H9 (cell line): Measurements from ENCODE around the gene KRT86. TPM values are rescaled to one million over a fixed set of nuclear protein-coding genes. Genes with fewer than 3 reads are reported as not detected.
"Not testable (repeated sequence)": the region's sequence is repeated elsewhere in the genome, so short reads cannot be mapped to it uniquely, and the experiment has no call there.

Experiments used
- DNase-seq: peaks from one replicate; pipeline ENCODE4 v3.0.0-alpha.2; 2017
- H2AFZ ChIP-seq: one replicate; pipeline ENCODE4 v1.6.1; 2013; ENCODE audit warnings: mild to moderate bottlenecking, low read length, control low read depth, moderate library complexity
- H2AK5ac ChIP-seq: 2 replicates; pipeline ENCODE4 v1.6.1; 2013; ENCODE audit warnings: low read length, control low read depth, mixed read lengths; ENCODE audit not compliant: insufficient read length
- H2BK120ac ChIP-seq: one replicate; pipeline ENCODE4 v1.6.1; 2013; ENCODE audit warnings: low read depth, mild to moderate bottlenecking, low read length, control low read depth, inconsistent platforms; ENCODE audit not compliant: poor library complexity, severe bottlenecking
- H2BK12ac ChIP-seq: 2 replicates; pipeline ENCODE4 v1.6.1; 2013; ENCODE audit warnings: low read length, control low read depth, mixed read lengths, low read depth; ENCODE audit not compliant: insufficient read length
- H2BK15ac ChIP-seq: 2 replicates; pipeline ENCODE4 v1.6.1; 2013; ENCODE audit warnings: low read depth, low read length, control low read depth
- H2BK20ac ChIP-seq: one replicate; pipeline ENCODE4 v1.6.1; 2013; ENCODE audit warnings: low read depth, mild to moderate bottlenecking, low read length, control low read depth, inconsistent platforms; ENCODE audit not compliant: poor library complexity, severe bottlenecking
- H2BK5ac ChIP-seq: 2 replicates; pipeline ENCODE4 v1.6.1; 2013; ENCODE audit warnings: low read length, control low read depth, mixed read lengths; ENCODE audit not compliant: insufficient read length
- H3K14ac ChIP-seq: 2 replicates; pipeline ENCODE4 v1.6.1; 2013; ENCODE audit warnings: low read length, control low read depth; ENCODE audit not compliant: insufficient read depth
- H3K18ac ChIP-seq: 2 replicates; pipeline ENCODE4 v1.6.1; 2013; ENCODE audit warnings: low read depth, mild to moderate bottlenecking, mixed read lengths, low read length, control low read depth; ENCODE audit not compliant: insufficient read length
- H3K23ac ChIP-seq: 2 replicates; pipeline ENCODE4 v1.6.1; 2013; ENCODE audit warnings: low read length, control low read depth, mixed read lengths, low read depth; ENCODE audit not compliant: insufficient read length
- H3K23me2 ChIP-seq: 2 replicates; pipeline ENCODE4 v1.6.1; 2013; ENCODE audit warnings: low read depth, mild to moderate bottlenecking, mixed read lengths, low read length, control low read depth; ENCODE audit not compliant: insufficient read length, poor library complexity, severe bottlenecking
- H3K27ac ChIP-seq: 2 replicates; pipeline ENCODE4 v1.5.1; 2013; ENCODE audit warnings: low read length, control low read depth, mixed read lengths, low read depth; ENCODE audit not compliant: insufficient read length
- H3K27me3 ChIP-seq: 2 replicates; pipeline ENCODE4 v1.6.1; 2013; ENCODE audit warnings: low read length, control low read depth, inconsistent platforms; ENCODE audit not compliant: insufficient read depth
- H3K4ac ChIP-seq: 2 replicates; pipeline ENCODE4 v1.6.1; 2013; ENCODE audit warnings: low read depth, mild to moderate bottlenecking, control low read depth, inconsistent platforms, low read length, moderate library complexity
- H3K4me1 ChIP-seq: 2 replicates; pipeline ENCODE4 v1.6.1; 2013; ENCODE audit warnings: low read length, control low read depth, inconsistent platforms; ENCODE audit not compliant: insufficient read depth
- H3K4me2 ChIP-seq: 2 replicates; pipeline ENCODE4 v1.6.1; 2013; ENCODE audit warnings: low read length, control low read depth, mixed read lengths; ENCODE audit not compliant: insufficient read length, insufficient read depth
- H3K56ac ChIP-seq: 2 replicates; pipeline ENCODE4 v1.6.1; 2013; ENCODE audit warnings: low read depth, mild to moderate bottlenecking, mixed read lengths, low read length, control low read depth; ENCODE audit not compliant: insufficient read length
- H3K79me1 ChIP-seq: 2 replicates; pipeline ENCODE4 v1.6.1; 2013; ENCODE audit warnings: low read depth, mild to moderate bottlenecking, moderate library complexity, low read length, control low read depth, inconsistent platforms; ENCODE audit not compliant: insufficient read depth, poor library complexity, severe bottlenecking
- H3K79me2 ChIP-seq: 2 replicates; pipeline ENCODE4 v1.6.1; 2013; ENCODE audit warnings: low read length, control low read depth, inconsistent platforms; ENCODE audit not compliant: insufficient read depth
- H3K9ac ChIP-seq: 2 replicates; pipeline ENCODE4 v1.6.1; 2013; ENCODE audit warnings: low read length, control low read depth, mixed read lengths; ENCODE audit not compliant: insufficient read length; ENCODE audit errors: extremely low read depth
- H3K9me3 ChIP-seq: one replicate; pipeline ENCODE4 v1.6.1; 2013; ENCODE audit warnings: low read depth, low read length, inconsistent platforms; ENCODE audit not compliant: control insufficient read depth
- H3T11ph ChIP-seq: one replicate; pipeline ENCODE4 v1.6.1; 2013; ENCODE audit warnings: mild to moderate bottlenecking, low read length, control low read depth, inconsistent platforms
- H4K20me1 ChIP-seq: one replicate; pipeline ENCODE4 v1.6.1; 2013; ENCODE audit not compliant: control insufficient read depth, insufficient read length, insufficient read depth
- H4K5ac ChIP-seq: 2 replicates; pipeline ENCODE4 v1.6.1; 2013; ENCODE audit warnings: low read depth, mild to moderate bottlenecking, mixed read lengths, low read length, control low read depth; ENCODE audit not compliant: insufficient read length
- H4K8ac ChIP-seq: replicated peaks from 2 replicates; pipeline ENCODE4 v1.6.1; 2013; ENCODE audit warnings: low read length, control low read depth, mixed read lengths, low read depth; ENCODE audit not compliant: insufficient read length
- H4K91ac ChIP-seq: 2 replicates; pipeline ENCODE4 v1.6.1; 2013; ENCODE audit warnings: low read depth, mild to moderate bottlenecking, moderate library complexity, mixed read lengths, low read length, control low read depth; ENCODE audit not compliant: insufficient read length
- H3K27ac Mint-ChIP-seq, 3 experiments: 2 replicates in 2 of 3; 3 replicates in 1 of 3; pipeline ENCODE4 v1.8.0; 2020 to 2021; ENCODE audit warnings: mixed read lengths in 3 of 3, mild to moderate bottlenecking in 1 of 3, moderate library complexity in 1 of 3
- H3K27me3 Mint-ChIP-seq: 2 replicates; pipeline ENCODE4 v1.8.0; 2021; ENCODE audit warnings: low read depth, mild to moderate bottlenecking, moderate library complexity, mixed read lengths
- H3K36me3 Mint-ChIP-seq, 3 experiments: 2 replicates in 2 of 3; 3 replicates in 1 of 3; pipeline ENCODE4 v1.8.0; 2020 to 2021; ENCODE audit warnings: low read depth in 3 of 3, mixed read lengths in 3 of 3; ENCODE audit not compliant: insufficient read depth in 1 of 3
- H3K4me1 Mint-ChIP-seq, 2 experiments: 2 replicates each; pipeline ENCODE4 v1.8.0; 2020; ENCODE audit warnings: mixed read lengths in 2 of 2
- H3K4me3 Mint-ChIP-seq, 2 experiments: 2 replicates in 1 of 2; 3 replicates in 1 of 2; pipeline ENCODE4 v1.8.0; 2020 to 2021; ENCODE audit warnings: mild to moderate bottlenecking in 2 of 2, mixed read lengths in 2 of 2, moderate library complexity in 1 of 2
- H3K9me3 Mint-ChIP-seq, 2 experiments: 2 replicates in 1 of 2; 3 replicates in 1 of 2; pipeline ENCODE4 v1.8.0; 2020; ENCODE audit warnings: mild to moderate bottlenecking in 2 of 2, mixed read lengths in 2 of 2, moderate library complexity in 1 of 2
- WGBS: extraction: QIAGEN DNeasy Blood & Tissue Kit; methylation state at CpG from one replicate; pipeline ENCODE4 v1.1.7; 2013; ENCODE audit warnings: missing lambda C conversion rate, low lambda C conversion rate, mixed read lengths; ENCODE audit not compliant: insufficient read length; ENCODE audit errors: extremely low coverage; 5-methylcytosine and 5-hydroxymethylcytosine counted together
- total RNA-seq: library from RNA; stranded (reverse); gene quantifications from 2 replicates; pipeline ENCODE4 v1.2.1, GENCODE V29; 2021
- TF ChIP-seq, protein P1 (sequence below): fragments of 200-600 bp; sonication (generic); conservative IDR thresholded peaks from 3 replicates; pipeline ENCODE4 v1.8.0; 2021; ENCODE audit warnings: antibody characterized with exemption, mild to moderate bottlenecking

Gene KRT86
- total RNA-seq, 1 experiment from 2014 or later: not detected

DNA sequence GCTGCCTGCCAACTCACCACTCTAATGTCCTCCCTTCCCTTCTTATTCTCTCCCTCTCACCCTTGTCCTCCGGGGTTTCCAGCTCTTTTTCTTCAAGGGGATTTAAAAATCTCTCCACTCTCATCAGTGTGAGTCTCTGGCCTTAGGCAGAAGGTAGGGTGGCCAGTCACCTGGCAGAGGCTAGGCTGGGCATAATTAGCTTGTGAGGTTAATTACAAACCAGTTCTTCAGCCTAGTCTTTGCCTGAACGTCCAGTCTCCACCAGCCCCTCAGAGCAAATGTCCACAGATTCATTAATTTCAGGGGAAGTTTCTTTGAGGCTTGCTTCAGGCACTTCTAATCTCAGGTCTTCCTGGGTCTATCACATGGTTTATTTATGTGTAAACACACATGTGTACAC, 34.7 kb upstream of the KRT86 start:
- no peaks in the 10 kb centered on the region for H4K20me1 ChIP-seq
- H4K5ac ChIP-seq: no peak overlapping the region
- no peak overlapping the region for H3K18ac ChIP-seq
- H3K23ac ChIP-seq: no peak overlapping the region
- H3K9me3 ChIP-seq: no peaks in the 10 kb centered on the region
- Mint-ChIP-seq H3K4me1 (peaks cover 42 to 49% of the 10 kb centered on the region in 2 experiments), H3K4me3 (no peak overlapping the region; a peak in 1 of 5 replicates), H3K27me3 (peaks cover 31% of the 10 kb centered on the region), H3K36me3 (peaks cover 3 to 44% (median 4%) of the 10 kb centered on the region in 3 experiments; a peak in 5 of 7 replicates), H3K27ac (peak overlapping the region in 1 of 3 experiments; percentile 67; a peak in 1 of 7 replicates), H3K9me3 (no peaks in the 10 kb centered on the region; a peak in 1 of 5 replicates)
- no peak overlapping the region for H3K4me2 ChIP-seq
- no peak overlapping the region for H2BK12ac ChIP-seq
- H3K27me3 ChIP-seq: no peaks in the 10 kb centered on the region; the same call in 1 of the 2 replicates
- H3K9ac ChIP-seq: no peak overlapping the region
- no peaks in the 10 kb centered on the region for H3K79me2 ChIP-seq
- H3T11ph ChIP-seq: no peak overlapping the region
- H2AK5ac ChIP-seq: no peak overlapping the region
- H3K14ac ChIP-seq: no peak overlapping the region
- H3K27ac ChIP-seq: no peak overlapping the region
- no peak overlapping the region for H3K4ac ChIP-seq
- H2BK15ac ChIP-seq: no peak overlapping the region
- no peak overlapping the region for H2BK120ac ChIP-seq
- TF ChIP-seq, protein P1, sequence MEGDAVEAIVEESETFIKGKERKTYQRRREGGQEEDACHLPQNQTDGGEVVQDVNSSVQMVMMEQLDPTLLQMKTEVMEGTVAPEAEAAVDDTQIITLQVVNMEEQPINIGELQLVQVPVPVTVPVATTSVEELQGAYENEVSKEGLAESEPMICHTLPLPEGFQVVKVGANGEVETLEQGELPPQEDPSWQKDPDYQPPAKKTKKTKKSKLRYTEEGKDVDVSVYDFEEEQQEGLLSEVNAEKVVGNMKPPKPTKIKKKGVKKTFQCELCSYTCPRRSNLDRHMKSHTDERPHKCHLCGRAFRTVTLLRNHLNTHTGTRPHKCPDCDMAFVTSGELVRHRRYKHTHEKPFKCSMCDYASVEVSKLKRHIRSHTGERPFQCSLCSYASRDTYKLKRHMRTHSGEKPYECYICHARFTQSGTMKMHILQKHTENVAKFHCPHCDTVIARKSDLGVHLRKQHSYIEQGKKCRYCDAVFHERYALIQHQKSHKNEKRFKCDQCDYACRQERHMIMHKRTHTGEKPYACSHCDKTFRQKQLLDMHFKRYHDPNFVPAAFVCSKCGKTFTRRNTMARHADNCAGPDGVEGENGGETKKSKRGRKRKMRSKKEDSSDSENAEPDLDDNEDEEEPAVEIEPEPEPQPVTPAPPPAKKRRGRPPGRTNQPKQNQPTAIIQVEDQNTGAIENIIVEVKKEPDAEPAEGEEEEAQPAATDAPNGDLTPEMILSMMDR: no peak
- no CpG with 5 or more reads among the region's 2 CpGs for WGBS
- no peak overlapping the region for H4K91ac ChIP-seq
- no peaks in the 10 kb centered on the region for H3K23me2 ChIP-seq
- no peak overlapping the region for H2BK20ac ChIP-seq
- H2BK5ac ChIP-seq: no peak overlapping the region
- DNase-seq: no peak
- no peak overlapping the region for H3K56ac ChIP-seq
- H3K4me1 ChIP-seq: peaks cover 12% of the 10 kb centered on the region
- H2AFZ ChIP-seq: no peak overlapping the region
- no peak overlapping the region for H4K8ac ChIP-seq
- H3K79me1 ChIP-seq: no peaks in the 10 kb centered on the region

DNA sequence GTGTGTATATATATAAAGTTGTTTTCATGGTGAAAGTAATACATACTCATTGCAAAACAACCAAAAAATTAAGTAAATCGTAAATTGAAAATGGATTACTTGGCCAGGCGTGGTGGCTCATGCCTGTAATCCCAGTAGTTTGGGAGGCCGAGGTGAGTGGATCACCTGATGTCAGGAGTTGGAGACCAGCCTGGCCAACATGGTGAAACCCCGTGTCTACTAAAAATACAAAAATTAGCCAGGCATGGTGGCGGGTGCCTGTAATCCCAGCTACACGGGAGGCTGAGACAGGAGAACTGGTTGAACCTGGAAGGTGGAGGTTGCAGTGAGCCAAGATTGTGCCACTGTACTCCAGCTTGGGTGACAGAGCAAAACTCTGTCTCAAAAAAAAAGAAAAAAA, 34.2 kb upstream of the KRT86 start:
- not testable (repeated sequence) for H3K9me3 Mint-ChIP-seq, H3K79me2 ChIP-seq, H4K20me1 ChIP-seq, DNase-seq, H3T11ph ChIP-seq, H2AFZ ChIP-seq, H3K4me3 Mint-ChIP-seq, H3K56ac ChIP-seq, H2BK20ac ChIP-seq, H2BK5ac ChIP-seq, H4K5ac ChIP-seq, H2AK5ac ChIP-seq, H3K23ac ChIP-seq, H4K8ac ChIP-seq, H3K4me2 ChIP-seq, H3K14ac ChIP-seq, H3K27ac ChIP-seq, H3K9me3 ChIP-seq, H2BK15ac ChIP-seq, H3K9ac ChIP-seq, H3K27me3 ChIP-seq, H4K91ac ChIP-seq, H2BK12ac ChIP-seq, H3K23me2 ChIP-seq, H3K79me1 ChIP-seq, H3K4ac ChIP-seq, H3K18ac ChIP-seq, H2BK120ac ChIP-seq, H3K27ac Mint-ChIP-seq
- no CpG with 5 or more reads among the region's 6 CpGs for whole genome bisulfite sequencing
- H3K4me1 ChIP-seq: peaks cover 12% of the 10 kb centered on the region
- H3K27me3 Mint-ChIP-seq: peaks cover 26% of the 10 kb centered on the region
- H3K36me3 Mint-ChIP-seq: peaks cover 3 to 39% (median 4%) of the 10 kb centered on the region in 3 experiments; a peak in 5 of 7 replicates
- H3K4me1 Mint-ChIP-seq: peaks cover 42 to 48% of the 10 kb centered on the region in 2 experiments
